ENCODE data around the gene RAMP1. TPM values are rescaled to one million over a fixed set of nuclear protein-coding genes. Genes with fewer than 3 reads are reported as not detected.

Gene RAMP1
- total RNA-seq, 1 experiment from 2014 or later, result 0.63 TPM

GRCh38 chr2:237882510-237883481 lies 23.4 kb downstream of the RAMP1 start:
- Histone ChIP-seq H2BK12ac (ENCODE audit: insufficient read length, low read depth, low read length) (no peak overlapping the region), H3K56ac (ENCODE audit: insufficient read length, low read depth, low read length) (no peak overlapping the region), H2BK120ac (ENCODE audit: low read depth, low read length, poor library complexity, severe bottlenecking) (no peak overlapping the region), H3K27me3 (ENCODE audit: insufficient read depth, low read length) (no peaks in the 10 kb centered on the region), H3K23me2 (ENCODE audit: insufficient read length, low read depth, low read length, poor library complexity, severe bottlenecking) (peaks cover 2% of the 10 kb centered on the region), H3K4me2 (ENCODE audit: insufficient read depth, insufficient read length, low read length) (no peak overlapping the region), H3K79me2 (ENCODE audit: insufficient read depth, low read length) (no peaks in the 10 kb centered on the region), H2BK15ac (ENCODE audit: low read depth, low read length) (no peak overlapping the region), H3K23ac (ENCODE audit: insufficient read length, low read depth, low read length) (no peak overlapping the region), H4K91ac (ENCODE audit: insufficient read length, low read depth, low read length) (no peak overlapping the region), H2AK5ac (ENCODE audit: insufficient read length, low read length) (no peak overlapping the region), H3K79me1 (ENCODE audit: insufficient read depth, low read depth, low read length, poor library complexity, severe bottlenecking) (no peaks in the 10 kb centered on the region), H4K5ac (ENCODE audit: insufficient read length, low read depth, low read length) (no peak overlapping the region), H3K9ac (ENCODE audit: extremely low read depth, insufficient read length, low read length) (no peak overlapping the region), H2BK20ac (ENCODE audit: low read depth, low read length, poor library complexity, severe bottlenecking) (no peak overlapping the region), H3K14ac (ENCODE audit: insufficient read depth, low read length) (no peak overlapping the region), H3K4ac (ENCODE audit: low read depth, low read length) (no peak overlapping the region), H3T11ph (ENCODE audit: low read length) (no peak overlapping the region), H4K20me1 (ENCODE audit: control insufficient read depth, insufficient read depth, insufficient read length) (peaks cover 2% of the 10 kb centered on the region), H4K8ac (replicated peaks; ENCODE audit: insufficient read length, low read depth, low read length) (no peak overlapping the region), H3K9me3 (ENCODE audit: control insufficient read depth, low read depth, low read length) (no peaks in the 10 kb centered on the region), H3K4me1 (ENCODE audit: insufficient read depth, low read length) (no peaks in the 10 kb centered on the region; the same call in 1 of the 2 replicates), H3K27ac (ENCODE audit: insufficient read length, low read depth, low read length) (no peak overlapping the region), H2BK5ac (ENCODE audit: insufficient read length, low read length) (no peak overlapping the region), H3K18ac (ENCODE audit: insufficient read length, low read depth, low read length) (no peak overlapping the region), H2AFZ (ENCODE audit: low read length) (no peak overlapping the region)
- TF ChIP-seq CTCF (conservative IDR thresholded peaks at IDR 0.05), result no peak
- H3K4me1 Mint-ChIP-seq, result peaks cover 8 to 9% of the 10 kb centered on the region in 2 experiments
- H3K27me3 Mint-ChIP-seq (ENCODE audit: low read depth), result no peaks in the 10 kb centered on the region
- WGBS (ENCODE audit: extremely low coverage, insufficient read length, low lambda C conversion rate), result no CpG with 5 or more reads among the region's 20 CpGs
- no peak overlapping the region; a peak in 1 of 5 replicates for H3K4me3 Mint-ChIP-seq
- no peak overlapping the region; a peak in 1 of 7 replicates for H3K27ac Mint-ChIP-seq
- no peaks in the 10 kb centered on the region for H3K9me3 Mint-ChIP-seq
- H3K36me3 Mint-ChIP-seq (ENCODE audit: insufficient read depth in 1 of 3, low read depth in 3 of 3), result no peaks in the 10 kb centered on the region
- no peak for DNase-seq

All from H9 (cell line).